ENCODE results near the gene EVX2. TPM values are rescaled to one million over a fixed set of nuclear protein-coding genes. Genes with fewer than 3 reads are reported as not detected.

Gene EVX2
- total and polyA plus RNA-seq, 2 of the 13 experiments (the other 11 are each of a cell fraction or from before 2014, with no cell fraction given): not detected

GRCh38 chr2:176111309-176111663 lies 27.5 kb upstream of the EVX2 start (continued):
- TF ChIP-seq ZBTB39 (CRISPR knock-in tag; IDR thresholded peaks at IDR 0.05): no peak

GRCh38 chr2:176110415-176111308 lies 26.9 kb upstream of the EVX2 start:
- H3K4me3 ChIP-seq (replicated peaks in 1 of 3; ENCODE audit: insufficient read depth in 1 of 3, low read depth in 2 of 3, low read length in 3 of 3): no peak overlapping the region
- peaks cover 14% of the 10 kb centered on the region for H3K4me1 ChIP-seq (ENCODE audit: insufficient read depth, low read length)
- peaks cover 20 to 88% of the 10 kb centered on the region in 2 experiments for H3K27me3 ChIP-seq (ENCODE audit: control insufficient read depth in 1 of 2, insufficient read depth in 2 of 2, low read length in 2 of 2)
- no peaks in the 10 kb centered on the region for H3K79me2 ChIP-seq (ENCODE audit: insufficient read depth, low read length)
- H3K27ac ChIP-seq (ENCODE audit: extremely low read length, insufficient read depth, low read length): no peak overlapping the region
- no peaks in the 10 kb centered on the region for H3K9me3 ChIP-seq (ENCODE audit: low read length)
- intact Hi-C loops (cut with micrococcal nuclease; ENCODE audit: unreplicated experiment) (loop anchor here (5.0 kb wide), 2 partner anchors 527 to 1037 kb away; no protein-coding TSS in a partner anchor), in situ Hi-C loops (cut with HindIII; ENCODE audit: extremely low pct_ligation_motif_present, low pct_unique_long_range_greater_than_20kb) (no loop called here)
- BruUV-seq (replicated peaks): no TSS peak
- POLR2A ChIA-PET: no interaction called here
- no peaks in the 10 kb centered on the region for H3K36me3 ChIP-seq (replicated peaks in 1 of 2; ENCODE audit: control insufficient read depth in 1 of 2, insufficient read depth in 2 of 2, low read length in 2 of 2)
- DNase-seq (ENCODE audit: low spot score) (no peak), FAIRE-seq (no peak), ATAC-seq (no peak)
- no peak for TF ChIP-seq KLF6 (CRISPR knock-in tag; IDR thresholded peaks at IDR 0.05)
- no peak for TF ChIP-seq ZNF235 (CRISPR knock-in tag; IDR thresholded peaks at IDR 0.05; ENCODE audit: borderline replicate concordance)
- TF ChIP-seq RERE (CRISPR knock-in tag; IDR thresholded peaks at IDR 0.05; ENCODE audit: low read depth): no peak
- no peak for TF ChIP-seq NFE2L1 (CRISPR knock-in tag; IDR thresholded peaks at IDR 0.05; ENCODE audit: borderline replicate concordance)
- 0 out of 4 replicates have a peak, but pooled peaks of 1 of the 2 experiments have one; percentile 49 for TF ChIP-seq NR2F1 (CRISPR knock-in tag; IDR thresholded peaks at IDR 0.05)
- no peak for TF ChIP-seq NFYC (CRISPR knock-in tag; IDR thresholded peaks at IDR 0.05)
- TF ChIP-seq MTF2 (CRISPR knock-in tag; IDR thresholded peaks at IDR 0.05; ENCODE audit: borderline replicate concordance): no peak
- no peak for TF ChIP-seq THYN1 (CRISPR knock-in tag; IDR thresholded peaks at IDR 0.05; ENCODE audit: borderline replicate concordance, low read depth)
- no peak for TF ChIP-seq JUND (CRISPR knock-in tag; IDR thresholded peaks at IDR 0.05)
- 39% methylated on average over 7 of the region's 7 CpGs for WGBS (ENCODE audit: low lambda C conversion rate)
- H4K20me1 ChIP-seq (ENCODE audit: insufficient read depth, low read length): no peaks in the 10 kb centered on the region
- H3K4me2 ChIP-seq (ENCODE audit: low read depth, low read length): no peak overlapping the region
- CTCF ChIA-PET (ENCODE audit: low intra/inter-chr PET ratio, low total read pairs): no interaction called here
- H3K9ac ChIP-seq (ENCODE audit: insufficient read depth, low read depth, low read length): no peak overlapping the region
- H2AFZ ChIP-seq (ENCODE audit: low read length): no peak overlapping the region

Data from HepG2 (cell line).